Activated CD4-positive, alpha-beta T cell treated with anti-CD3 and anti-CD28 coated beads, Interleukin-2, Interleukin-4, amounts not matched to agents 100 ng/mL and 50 ng/mL, durations not matched to agents 16 hours and 8 hours (primary cell): ENCODE results near the gene UNKL.
A peak's percentile ranks its signal among the peaks of the same experiment; 100 is the strongest.

Source experiments
- DNase-seq: peaks from one replicate; pipeline ENCODE4 v3.0.0-alpha.2; 2020; ENCODE audit warnings: low spot score

UNKL gene

DNA sequence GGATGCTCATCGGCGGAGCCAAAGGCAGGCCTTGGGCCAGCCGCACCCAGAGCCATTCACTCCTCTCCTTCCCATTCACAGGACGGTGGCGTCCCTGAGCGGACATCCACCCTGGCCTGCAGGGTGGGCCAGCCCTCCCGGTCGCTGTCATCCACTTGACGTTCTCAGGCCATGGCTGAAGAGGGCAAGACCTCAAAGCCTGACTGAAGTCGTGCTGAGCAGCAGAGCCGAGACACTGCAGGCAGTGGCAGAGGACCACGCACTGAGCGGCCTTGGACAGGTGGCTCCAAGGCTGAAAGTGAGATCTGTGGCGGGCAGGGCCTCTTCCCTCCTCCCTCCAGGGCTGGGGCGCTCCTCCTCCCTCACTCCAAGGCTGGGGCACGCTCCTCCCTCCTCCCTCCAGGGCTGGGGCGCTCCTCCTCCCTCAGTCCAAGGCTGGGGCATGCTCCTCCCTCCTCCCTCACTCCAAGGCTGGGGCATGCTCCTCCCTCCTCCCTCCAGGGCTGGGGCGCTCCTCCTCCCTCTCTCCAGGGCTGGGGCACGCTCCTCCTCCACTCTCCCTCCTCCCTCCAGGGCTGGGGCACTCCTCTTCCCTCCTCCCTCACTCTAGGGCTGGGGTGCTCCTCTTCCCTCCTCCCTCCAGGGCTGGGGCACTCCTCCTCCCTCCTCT is 38.6 kb downstream of the UNKL start:
- no peak for DNase-seq

DNA sequence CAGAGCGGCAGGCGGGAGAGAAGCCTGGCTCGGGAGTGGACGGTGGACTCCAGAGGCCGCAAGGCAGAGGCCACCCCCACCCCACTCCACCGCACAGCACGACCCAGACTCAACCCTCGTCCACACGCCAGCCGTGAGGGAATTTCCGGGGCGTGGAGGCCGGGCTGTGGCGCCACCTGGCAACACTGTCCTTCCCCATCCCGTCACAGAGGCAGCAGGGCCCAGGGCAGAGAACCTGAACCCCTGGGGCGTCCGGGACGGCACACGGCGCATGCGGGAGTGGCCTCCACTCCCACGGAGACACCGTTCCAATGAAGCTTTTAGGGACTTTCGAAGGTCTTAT is 39.2 kb downstream of the UNKL start:
- no peak for DNase-seq

DNA sequence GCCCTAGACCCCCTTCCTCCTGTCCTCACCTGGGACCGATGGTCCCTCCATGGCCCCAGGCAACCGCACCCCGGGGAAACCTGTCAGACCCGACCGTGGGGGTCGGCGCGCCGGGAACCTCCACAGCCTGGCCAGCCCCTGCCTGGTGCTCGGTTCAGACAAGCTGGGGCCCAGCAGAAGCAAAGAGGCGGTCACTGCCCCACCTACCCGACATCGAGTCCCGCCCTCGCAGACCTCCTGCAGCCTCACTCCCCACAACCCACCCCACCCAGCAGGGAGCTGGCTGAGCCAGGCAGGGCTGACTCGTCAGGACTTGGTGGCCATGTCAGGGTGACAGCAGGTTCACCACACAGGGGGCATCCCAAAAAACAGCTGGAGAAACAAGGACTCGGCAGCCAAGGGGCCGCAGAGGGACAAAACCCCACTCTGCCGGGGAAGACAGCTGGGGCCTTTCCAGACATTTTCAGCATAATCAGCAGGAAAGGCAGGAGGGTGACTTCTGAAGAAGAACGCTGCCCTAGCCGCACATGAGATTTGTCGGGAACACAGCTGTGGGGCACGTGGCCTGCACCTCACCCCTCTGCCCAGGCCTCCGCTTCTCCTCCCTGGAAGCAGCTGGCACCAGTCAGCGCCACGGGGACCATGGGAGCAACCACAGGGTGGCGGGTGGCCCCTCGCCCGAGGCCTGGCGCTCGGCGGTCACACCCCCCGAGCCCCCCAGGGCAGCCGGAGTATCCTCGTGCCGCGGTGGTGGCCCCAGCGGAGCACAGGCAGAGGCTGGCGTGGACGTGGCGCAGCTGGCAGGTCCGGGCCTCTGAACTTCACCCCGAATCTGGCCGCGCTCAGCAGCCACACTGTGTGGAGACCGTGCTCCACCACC is 39.8 kb downstream of the UNKL start:
- no peak for DNase-seq

DNA sequence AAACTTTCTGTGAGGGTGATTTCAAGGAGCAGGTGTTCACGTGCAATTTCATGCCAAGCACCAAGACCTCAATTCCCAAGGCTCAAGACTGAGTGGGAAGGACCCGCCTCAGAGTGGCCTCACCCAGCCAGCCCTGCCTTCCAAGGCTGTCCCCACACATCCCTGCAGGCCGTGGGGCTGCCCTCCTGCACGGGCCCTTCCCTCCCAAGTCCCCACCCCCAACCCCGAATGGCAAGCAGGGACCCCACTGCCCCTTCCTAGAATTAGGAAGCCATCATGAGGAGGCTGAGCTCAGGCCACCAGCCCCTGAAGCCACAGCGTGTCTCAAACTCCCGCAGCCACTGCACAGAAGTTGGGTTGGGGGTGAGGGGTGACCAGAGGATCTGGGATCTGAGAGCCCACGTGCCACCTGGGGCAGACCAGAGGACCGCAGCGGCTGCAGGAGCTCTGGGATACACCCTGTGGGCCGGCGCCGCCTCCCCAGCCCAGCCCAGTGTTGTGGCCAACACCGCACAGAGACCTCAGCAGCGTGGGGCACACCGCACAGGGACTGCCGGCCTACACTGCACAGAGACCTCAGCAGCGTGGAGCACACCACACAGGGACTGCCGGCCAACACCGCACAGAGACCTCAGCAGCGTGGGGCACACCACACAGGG is 42.1 kb downstream of the UNKL start:
- no peak for DNase-seq

DNA sequence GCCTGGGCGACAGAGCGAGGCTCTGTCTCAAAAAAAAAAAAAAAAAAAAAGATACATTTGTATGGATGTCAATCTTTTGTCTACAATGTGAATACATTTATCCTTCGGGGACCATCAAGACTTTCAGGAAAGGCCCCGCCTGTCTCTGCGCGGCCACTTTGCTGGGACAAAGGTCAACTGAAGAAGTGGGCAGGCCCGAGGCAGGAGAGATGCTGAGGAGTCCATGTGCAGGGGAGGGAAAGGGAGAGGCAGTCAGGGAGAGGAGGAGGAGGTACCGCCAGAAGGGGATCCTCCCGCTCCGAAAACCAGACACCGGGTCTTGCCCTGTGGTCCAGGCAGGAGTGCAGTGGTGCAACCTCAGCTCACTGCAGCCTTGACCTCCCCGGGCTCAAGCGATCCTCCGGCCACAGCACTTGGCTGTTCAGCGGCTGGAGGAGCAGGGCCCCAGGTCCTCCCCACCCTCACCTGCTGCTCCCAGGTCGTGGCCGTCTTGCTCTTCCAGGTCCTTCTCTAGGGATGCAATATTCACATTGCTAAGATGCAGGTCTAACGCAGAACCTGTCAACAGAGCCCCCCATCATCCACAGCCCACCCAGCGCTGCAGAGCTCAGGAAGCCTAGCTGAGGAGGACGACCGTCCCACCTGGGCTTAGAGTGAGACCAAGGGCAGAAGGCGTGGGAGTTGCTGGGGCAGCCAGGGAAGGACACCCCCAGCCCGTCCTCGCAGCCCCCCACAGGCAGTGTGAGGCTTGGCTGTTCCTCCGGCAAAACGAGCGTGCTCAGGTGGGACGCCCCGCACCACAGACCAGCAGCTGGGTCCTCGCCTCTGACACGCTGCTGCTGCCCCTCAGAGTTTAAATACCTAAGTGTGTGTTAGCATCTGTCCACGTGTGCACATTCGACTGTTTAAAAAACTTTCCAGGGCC is 43.2 kb downstream of the UNKL start:
- DNase-seq, result no peak

DNA sequence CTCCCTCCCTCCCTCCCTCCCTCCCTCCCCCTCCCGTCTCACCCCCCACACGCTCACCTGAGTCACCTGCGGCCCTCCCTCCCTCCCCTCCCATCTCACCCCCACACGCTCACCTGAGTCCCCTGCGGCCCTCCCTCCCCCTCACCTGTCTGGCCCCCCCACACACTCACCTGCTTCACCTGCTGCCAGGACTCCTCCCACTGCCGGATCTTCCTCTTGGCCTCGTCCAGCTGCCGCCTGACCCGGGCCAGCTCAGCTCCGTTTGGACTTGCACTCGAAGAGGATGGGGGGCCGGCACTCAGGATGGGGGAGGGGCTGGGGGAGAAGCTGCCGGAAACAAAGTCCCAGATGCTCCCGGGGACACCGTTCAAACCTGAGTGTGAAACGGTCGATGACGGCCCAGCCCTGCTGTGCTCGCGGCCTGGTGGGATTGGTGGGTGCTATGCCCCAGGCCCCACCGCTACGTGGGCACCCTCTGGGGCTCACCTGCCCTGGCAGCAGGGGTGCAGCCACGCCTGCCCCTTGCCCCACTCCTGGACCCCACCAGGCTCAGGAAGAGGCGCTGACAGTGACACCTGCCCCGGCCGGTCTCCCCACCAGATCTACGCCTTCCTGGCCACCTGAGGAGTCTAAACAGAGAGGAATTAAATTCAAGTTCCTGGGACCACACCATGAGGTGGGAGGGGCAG is 46.9 kb downstream of the UNKL start:
- DNase-seq, result no peak

DNA sequence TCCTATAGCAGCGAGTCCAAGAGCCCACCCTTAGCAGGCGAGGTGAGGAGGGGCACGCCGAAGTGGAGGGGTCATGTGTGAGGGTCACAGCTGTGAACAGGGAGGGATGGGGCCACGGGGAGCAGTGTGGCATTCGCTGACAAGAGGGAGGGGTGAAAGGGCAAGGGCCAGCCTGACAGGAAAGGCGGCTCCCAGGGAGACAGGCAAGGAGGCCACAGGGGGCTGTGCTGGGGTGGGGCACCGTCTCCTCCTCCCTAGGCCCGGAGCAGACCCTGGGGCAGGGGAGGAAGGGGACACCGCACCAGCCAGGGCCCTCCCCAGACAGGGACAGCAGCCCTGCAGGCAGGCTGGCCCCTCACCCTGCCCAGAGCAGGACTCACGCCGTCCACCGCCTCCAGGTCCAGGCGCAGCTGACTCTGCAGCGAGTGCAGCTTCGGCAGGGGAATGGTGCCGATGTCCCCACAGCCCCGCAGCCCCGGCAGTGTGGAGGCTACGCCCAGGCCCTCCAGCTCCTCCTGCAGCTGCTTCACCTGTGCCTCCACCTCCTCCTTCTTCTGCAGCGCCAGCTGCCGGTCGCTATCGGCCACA is 47.7 kb downstream of the UNKL start:
- no peak for DNase-seq

DNA sequence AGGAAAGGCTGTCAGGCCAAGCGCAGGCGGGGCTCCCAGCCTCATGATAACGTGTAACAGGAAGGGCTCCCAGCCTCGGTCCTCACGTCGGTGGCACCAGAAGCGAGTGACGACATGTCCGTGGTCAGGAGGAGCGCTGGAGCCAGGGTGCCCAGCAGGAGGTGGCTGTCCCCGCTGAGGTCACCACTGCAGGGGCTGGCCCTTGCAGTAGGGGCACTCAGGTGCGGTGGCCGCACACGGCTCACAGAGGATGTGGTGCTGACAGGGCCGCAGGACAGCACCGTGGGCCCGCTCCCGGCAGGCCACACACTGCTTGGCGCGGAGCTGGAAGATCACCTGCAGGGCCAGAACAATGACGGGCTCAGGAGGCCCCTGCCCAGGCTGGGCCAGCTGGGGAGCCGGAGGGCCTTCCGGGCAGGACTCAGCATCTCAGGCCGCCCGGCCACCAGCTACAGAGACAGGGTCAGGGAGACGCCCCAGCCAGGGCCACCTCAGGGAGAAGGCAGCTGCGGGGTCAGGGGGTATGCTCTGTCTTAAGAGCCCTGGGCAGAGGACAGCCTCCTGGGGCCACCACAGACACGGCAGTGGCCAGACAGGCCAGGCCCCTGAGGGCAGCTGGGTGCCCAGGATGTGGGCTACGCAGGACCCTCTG is 48.3 kb downstream of the UNKL start:
- DNase-seq, result no peak

DNA sequence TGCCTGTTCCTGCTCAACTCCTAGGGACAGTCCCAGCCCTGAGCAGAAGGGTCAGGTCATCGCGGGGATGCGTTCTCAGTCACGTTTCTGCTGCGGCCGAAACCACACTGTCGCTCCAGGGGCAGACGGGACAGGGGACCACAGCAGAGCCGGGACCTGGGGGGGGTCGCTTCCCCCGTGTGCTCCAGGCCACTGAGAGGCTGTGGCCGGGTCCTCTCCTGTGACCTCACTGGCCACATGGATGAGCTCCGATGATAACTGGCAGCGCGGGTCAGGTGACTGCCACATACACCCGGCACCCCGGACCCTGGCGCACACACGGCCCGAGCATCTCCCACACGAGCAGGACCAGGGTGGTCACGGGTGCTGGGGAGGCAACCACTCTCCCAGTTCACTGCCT is 50.0 kb downstream of the UNKL start:
- no peak for DNase-seq

DNA sequence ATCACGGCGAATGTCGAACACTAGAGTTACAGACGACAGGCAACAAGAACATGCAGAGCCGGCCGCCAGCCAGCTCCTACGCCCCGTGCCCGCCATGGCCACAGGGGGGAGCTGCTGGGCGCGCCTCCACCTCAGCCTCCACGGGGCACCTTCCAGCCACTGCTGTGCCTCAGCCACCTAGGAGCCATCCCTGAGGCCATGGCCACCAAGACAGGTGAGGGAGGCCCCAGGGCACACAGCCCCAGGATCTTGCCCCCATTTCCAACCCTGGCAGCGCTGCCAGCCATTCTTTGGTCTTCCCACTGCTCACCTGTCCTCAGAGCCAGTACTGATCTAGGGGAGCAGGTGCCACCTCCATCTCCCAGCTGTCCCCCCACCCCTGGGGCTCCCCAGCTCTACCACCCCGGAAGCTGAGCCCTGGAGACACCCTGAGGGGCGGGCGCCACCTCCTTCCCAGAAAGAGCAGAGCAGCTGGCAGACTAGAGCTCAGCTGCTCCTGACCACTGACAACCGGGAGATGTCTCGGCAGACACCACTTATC is 50.9 kb downstream of the UNKL start:
- DNase-seq, result peak; percentile 65

DNA sequence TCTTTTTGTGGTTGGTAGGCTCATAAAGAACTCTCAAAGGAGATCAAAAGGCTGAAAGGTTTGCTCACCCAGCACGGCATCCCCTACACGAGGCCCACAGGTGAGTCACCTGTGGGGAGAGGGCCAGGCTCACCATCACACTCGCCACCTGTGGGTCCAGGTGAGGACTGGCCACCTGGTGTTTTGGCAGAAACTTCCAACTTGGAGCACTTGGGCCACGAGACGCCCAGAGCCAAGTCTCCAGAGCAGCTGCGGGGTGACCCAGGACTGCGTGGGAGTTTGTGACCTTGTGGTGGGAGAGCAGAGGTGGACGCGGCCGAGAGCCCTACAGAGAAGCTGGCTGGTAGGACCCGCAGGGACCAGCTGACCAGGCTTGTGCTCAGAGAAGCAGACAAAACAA is 51.7 kb downstream of the UNKL start:
- DNase-seq, result no peak

DNA sequence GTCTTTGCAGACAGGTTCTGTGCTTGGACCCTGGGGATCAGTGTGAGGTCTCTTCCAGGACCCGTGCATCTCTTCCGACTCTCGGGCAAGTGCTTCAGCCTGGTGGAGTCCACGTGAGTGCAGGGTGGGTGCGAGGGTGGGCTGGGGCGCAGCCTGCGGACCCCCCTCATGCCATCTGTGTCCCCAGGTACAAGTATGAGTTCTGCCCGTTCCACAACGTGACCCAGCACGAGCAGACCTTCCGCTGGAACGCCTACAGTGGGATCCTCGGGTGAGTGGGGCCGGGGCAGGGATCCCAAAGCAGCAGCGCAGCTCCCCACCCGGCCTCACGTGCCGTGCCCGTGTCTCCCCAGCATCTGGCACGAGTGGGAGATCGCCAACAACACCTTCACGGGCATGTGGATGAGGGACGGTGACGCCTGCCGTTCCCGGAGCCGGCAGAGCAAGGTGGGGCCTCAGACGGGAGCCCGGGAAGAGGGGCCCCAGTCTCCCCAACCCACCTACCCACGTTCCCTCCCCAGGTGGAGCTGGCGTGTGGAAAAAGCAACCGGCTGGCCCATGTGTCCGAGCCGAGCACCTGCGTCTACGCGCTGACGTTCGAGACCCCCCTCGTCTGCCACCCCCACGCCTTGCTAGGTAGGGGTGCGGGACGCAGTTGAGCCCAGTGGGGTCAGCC is 52.7 kb downstream of the UNKL start:
- DNase-seq, result no peak

DNA sequence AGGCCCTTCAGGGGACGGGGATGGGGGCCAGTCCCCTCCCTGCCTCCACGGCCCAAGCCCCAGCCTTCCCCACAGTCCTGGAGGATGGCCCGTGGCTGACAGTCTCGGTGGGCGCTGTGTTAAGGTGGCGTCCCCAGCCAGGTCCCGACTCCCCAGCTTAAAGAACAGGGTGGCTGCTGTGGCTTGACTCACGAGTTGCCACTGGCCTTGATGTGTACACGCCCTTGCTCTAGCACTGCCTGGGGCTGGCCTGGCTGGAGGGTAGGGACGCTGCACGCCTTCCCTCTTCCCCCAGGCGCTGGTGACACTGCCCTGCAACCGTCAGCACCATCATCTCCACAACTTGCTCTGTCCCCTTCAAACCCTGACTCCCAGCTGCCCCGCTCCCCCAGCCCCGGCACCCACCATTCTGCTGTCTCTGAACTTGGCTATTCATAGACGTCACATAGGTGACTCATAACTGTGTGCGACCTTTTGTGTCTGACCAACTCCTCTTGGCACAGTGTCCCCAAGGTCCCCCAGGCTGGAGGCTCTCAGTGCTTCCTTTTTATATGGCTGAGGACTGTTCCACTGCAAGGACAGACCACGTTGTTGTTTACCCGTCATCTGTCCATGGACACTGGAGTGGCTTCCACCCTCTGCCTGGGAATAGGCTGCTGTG is 56.5 kb downstream of the UNKL start:
- no peak for DNase-seq

DNA sequence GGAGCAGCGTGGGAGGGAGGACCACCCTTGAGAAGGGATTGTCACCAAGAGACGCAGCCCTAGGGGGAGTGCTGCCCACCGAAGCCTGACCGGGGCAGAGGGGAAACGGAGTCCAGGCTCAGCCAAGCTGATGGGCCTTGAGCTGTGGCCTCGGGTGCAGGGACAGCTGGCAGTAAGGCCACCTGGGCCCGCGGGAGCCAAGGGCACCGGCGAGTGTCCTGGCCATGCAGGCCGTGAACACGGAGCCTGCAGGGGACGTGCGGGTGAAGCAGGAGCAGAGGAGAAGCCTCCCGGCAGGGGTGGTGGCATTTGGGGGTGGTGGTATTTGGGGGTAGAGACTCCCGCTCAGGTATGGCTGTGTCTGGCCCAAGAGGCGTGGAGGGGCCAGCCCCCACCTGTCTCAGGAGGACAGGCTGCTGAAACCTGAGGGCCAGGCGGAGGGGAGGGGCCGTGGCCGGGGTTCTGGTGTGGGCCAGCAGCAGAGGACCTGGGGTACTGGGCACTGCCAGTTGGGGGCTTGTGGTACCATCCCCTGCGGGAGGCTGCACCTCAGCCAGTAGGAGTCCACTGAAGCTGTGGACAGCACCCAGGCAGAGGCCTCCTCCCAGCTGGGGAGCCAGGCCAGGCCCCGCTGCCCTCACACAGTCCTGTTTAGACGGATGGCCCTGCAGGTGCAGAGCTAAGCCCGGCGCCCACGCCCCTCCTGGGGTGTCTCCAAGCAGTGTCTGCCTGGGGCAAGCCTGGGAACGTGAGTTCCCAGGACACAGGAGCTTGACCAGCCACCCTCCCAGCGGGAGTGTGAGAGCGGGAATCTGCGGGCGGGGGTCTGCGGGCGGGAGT is 58.2 kb downstream of the UNKL start:
- no peak for DNase-seq

DNA sequence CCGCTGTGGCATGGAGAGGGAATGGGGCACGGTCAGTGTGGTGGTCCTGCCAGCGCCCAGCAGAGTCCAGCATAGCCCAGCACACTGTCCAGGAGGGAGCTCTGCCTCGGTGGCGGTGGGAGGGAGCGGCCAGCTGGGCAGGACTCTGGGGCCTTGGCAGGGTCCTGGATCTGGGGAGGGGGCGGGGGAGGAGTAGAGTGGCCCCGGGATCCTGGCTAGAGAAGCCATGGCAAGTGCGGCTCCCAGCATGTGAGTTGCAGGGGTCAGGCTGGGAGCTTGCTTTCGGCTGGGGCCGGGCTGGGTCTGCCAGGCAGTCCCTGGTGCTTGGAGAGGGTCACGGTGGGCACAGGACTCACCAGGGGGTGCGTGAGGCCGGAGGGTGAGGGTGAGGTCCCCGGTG is 58.9 kb downstream of the UNKL start:
- DNase-seq, result no peak

DNA sequence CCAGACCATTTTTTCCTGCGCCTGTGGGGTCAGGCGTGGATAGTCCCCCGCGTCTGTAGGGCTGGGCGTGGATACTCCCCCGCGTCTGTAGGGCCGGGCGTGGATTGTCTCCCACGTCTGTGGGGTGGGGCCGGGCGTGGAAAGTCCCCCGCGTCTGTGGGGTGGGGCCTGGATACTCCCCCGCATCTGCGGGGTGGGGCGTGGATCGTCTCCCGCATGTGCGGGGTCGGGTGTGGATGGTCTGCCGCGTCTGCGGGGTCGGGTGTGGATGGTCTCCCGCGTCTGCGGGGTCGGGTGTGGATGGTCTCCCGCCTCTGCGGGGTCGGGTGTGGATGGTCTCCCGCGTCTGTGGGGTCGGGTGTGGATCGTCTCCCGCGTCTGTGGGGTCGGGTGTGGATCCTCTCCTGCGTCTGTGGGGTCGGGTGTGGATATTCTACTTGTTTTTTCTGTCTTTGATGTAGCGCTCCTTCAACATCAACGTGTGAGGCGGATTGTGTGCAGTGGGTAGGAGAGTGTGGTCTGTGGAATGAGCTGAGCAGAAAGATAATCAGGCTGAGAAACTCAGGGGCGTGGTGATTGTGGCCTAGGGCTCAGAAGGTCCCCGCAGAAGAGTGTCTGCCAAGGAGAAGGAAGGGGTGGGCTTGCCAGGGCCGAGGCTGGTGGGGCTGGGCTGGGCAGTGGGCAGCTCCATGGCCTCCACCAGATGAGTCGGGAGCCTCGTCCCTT is 59.5 kb downstream of the UNKL start:
- DNase-seq, result no peak

DNA sequence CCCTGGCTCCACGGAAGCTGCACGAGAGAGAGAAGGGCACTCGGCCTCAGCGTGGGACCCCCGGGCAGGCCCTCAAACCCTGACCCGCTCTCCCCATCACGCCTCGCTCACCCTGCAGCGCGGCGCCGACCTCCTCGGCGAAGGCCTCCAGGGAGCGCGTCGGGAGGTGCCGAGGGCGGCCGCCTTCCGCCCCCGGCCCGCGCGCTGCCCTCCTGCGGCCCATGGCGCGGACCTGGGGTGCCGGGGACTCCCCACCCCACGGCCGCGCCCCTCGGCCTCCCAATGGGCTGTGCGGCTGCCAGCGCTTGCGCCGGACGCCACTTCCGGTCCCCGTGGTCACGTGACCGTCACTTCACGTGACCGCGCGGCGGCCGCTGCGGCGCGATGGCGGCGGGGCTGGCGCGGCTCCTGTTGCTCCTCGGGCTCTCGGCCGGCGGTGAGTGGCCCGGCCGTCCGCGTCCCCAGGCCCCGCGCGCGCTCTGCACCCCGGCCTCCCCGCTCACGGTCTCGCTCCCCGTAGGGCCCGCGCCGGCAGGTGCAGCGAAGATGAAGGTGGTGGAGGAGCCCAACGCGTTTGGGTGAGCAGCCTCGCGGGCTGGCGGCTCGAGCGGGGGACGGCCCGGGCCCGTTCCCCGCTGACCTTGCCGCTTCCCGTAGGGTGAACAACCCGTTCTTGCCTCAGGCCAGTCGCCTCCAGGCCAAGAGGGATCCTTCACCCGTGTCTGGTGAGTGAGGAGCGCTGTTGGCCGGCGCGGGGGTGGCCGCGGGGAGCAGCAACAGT is 62.7 kb downstream of the UNKL start, which contains the start of the genes GNPTG and TSR3:
TSS of gene GNPTG (plus strand) at position 350 of the 781 bp plus-strand sequence. CDS start at position 385, 35 bp downstream.
TSS of gene TSR3 (minus strand) at position 297 of the 781 bp plus-strand sequence. CDS start at position 223, 74 bp downstream.
- DNase-seq, result peak; percentile 87
